Activated CD4-positive, CD25-positive, alpha-beta regulatory T cell treated with anti-CD3 and anti-CD28 coated beads, Interleukin-2, amount 50 U/mL, for 16 hours (primary cell): ENCODE data around the gene MRGPRX3.
"Not testable (repeated sequence)": the region's sequence is repeated elsewhere in the genome, so short reads cannot be mapped to it uniquely, and the experiment has no call there.

Source experiments
- DNase-seq: peaks from one replicate; pipeline ENCODE4 v3.0.0-alpha.2; 2020; ENCODE audit warnings: low read depth, low spot score

MRGPRX3 gene

DNA sequence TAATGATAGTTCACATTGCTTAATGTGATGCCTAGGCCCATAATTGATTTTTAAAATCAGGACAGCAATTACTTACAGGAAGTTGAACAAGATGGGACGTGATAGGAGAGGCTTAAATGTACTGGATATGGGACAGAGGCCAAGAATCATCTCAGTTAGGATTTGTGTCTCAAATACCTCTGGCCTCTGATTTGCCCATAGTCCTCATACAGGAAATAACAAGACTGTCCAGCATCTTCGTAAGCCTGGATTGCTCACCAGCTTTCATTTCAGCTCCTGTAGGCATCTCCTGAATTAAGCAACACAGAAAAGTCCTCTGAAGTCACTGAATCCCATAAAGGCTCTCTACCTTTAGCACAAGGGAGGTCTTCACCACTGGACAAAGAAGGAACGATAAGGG is at the start of gene MRGPRX3:
Gene MRGPRX3 (plus strand): TSS at position 231 of the 400 bp plus-strand sequence. CDS start 4,632 bp downstream, outside the sequence.
- no peak for DNase-seq

DNA sequence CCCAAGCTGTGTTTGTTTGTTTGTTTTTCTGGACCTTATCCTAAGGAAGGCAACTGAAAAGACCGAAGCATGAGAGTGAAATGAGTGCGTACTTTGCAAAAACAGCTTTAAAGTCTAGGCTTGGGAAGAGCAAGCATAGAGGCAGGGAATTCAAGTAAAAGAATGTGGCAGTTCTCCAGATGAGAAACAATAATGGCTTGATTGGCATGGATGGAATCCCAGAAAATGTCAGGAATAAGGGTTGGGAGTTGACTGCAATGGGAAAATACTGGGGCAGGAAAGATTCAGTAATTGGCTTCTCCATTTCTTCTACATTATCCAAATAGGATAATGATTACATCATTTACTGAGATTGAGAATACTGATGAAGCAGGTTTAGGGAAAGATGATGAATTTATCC is 44.0 kb upstream of the MRGPRX3 start:
- no peak for DNase-seq

DNA sequence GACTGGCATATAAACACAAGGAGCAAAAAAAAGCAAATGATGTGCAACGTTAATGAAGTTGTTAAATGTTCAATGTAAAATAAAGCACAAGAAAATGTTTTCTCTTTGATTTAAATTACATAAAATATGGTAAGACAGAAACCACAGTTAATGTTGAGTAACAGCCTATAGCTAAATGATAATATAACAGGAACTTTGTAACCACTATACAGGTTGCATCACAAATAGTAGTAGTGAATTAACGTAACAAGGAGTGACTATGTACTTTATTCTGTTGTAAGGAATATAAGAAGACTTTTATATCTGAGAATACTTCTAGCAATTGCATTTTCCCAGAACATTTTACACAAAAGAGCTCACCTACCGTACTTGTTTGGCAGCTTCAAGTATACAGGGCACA is 43.4 kb upstream of the MRGPRX3 start:
- DNase-seq, result no peak

DNA sequence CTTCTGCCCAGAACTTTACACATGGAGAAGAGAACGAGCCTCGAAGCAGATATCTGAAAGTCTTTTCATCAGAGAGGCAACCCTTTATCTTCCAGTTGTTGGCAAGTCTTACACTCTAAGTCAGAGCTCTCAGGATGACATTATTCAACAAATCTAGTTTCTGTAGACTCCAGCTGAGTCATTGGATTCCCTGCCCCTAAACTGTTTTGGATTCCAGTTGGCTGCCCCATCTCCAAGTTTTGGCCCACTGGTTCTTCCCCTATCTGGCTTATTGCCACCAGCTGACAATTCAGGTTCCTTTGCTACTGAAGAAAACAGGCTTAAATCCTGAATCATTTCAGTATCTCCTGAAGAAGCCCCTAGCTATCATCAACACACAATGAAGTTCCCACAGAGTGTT is 40.6 kb upstream of the MRGPRX3 start:
- no peak for DNase-seq

DNA sequence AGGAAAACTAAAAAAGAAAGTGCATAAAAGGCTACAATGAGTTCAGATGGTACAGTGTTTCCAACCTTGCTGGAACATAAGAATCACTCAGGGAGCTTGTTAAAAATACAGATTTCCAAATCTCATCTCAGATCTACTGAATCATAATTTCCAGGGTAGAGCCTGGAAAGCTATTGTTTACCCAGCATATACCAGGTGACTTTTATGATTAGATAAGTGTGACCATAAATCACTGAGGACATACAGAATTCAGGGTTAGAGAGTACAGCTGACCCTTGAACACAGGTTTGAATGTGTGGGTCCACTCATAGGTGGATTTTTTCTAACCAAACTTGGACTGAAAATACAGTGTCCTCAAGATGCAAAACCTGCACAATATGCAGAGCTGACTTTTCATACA is 38.4 kb upstream of the MRGPRX3 start:
- no peak for DNase-seq

DNA sequence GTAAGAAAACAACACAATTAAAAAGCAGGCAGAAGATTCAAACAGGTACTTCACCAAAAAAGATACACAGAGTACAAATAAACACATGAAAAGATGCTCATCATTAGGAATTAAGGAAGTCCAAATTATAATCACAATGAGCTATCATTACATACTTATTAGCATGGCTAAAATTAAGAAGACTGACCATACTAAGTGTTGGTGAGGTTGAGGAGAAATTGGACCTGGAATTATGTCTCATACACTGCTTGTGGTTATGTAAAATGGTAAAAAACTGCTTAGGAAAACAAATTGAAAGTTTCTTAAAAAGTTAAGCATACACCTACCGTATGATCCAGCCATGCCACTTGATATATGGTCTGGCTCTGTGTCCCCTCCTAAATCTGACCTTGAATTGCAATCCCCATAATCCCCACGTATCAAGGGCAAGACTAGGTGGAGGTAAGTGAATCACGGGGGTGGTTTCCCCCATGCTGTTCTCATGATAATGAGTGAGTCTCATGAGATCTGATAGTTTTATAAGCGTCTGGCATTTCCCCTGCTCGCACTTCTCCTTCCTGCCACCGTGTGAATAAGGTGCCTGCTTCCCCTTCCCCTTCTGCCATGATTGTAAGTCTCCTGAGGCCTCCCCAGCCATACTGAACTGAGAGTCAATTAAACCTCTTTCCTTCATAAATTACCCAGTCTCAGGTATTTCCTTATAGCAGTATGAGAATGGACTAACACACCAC is 31.3 kb upstream of the MRGPRX3 start:
- DNase-seq, result no peak

DNA sequence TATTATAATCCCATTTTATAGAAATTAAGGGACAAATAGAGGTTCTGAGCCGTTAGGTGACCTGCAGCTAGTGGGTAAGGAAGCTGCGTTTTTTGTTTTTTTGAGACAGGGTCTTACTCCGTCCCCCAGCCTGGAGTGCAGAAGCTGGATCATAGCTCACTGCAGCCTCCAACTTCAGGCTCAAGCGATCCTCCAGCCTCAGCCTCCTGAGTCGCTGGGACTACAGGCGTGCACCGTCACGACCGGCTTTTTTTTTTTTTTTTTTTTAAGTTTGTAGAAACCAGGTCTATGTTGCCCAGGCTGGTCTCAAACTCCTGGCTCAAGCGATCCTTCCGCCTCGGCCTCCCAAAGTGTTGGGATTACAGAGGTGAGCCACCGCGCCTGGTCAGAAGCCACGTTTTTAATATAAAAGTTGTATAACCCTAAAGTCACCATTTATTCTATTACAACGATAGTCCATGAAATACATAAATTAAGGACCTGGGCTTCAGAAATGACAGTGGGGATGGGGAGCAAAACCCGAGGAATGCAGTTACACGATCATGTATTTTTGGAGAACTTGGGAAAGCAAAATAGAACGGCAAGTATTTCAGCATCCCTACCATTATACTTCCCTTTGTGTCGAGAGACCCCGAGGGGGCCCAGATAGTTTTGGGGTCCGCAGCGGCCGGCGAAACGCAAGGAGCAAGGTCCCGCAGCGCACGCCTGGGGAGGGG is 27.1 kb upstream of the MRGPRX3 start:
- no peak for DNase-seq

DNA sequence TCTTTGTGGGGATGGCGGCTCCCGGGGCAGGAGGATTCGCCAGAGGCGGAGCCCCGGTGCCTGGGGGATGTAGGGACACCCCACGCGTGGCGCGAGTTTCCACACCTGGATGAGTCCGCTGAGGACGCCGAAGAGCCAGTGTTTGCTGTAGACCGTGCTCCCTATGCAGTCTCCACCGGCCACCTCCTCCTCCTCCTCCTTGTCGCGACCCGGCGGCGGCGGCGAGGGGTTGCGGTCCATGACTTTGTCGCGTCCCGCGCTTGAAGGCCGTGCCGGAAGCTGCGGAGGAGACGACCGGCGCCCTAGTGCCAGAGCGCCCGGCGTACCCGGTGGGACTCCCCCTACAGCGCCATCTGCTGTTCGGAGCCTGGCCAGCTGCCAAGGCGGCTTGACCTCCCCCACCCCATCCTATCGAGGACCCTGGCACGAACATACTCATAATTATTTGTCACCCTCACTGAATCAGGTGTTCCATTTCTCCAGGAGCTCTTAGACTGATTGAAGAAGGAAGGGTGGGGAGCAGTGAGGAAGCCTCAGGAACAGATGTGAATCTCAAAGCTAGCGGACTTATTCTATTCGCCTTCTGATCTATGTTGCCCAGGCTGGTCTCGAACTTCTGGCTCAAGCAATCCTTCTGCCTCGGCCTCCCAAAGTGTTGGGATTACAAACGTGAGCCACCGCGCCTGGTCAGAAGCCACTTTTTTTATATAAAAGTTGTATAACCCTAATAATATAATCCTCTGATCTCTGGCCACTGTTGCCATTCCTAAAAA is 26.4 kb upstream of the MRGPRX3 start, which contains the start of gene SAAL1:
Gene SAAL1 (minus strand): TSS at position 281 of the 773 bp plus-strand sequence. CDS start 41 bp downstream, at position 240.
- peak; percentile 82 for DNase-seq

DNA sequence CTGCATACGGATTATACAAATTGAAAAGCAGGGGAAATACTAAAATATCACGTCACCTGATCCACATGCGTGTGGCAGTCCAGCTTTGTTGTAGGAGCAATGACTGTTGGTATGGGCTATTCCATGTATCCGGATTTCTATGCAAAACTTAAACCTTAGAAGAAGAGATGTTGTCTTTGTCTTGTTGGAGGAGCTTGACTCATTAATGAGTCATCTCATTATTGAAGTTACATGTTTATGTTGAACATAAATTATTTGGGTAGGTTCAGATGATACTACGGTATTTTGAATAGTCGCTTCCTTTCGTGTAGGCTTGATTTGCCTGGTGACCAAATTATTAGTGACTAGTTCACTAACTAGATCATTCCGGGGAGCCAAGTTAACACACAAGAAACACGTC is 25.7 kb upstream of the MRGPRX3 start:
- DNase-seq, result no peak

DNA sequence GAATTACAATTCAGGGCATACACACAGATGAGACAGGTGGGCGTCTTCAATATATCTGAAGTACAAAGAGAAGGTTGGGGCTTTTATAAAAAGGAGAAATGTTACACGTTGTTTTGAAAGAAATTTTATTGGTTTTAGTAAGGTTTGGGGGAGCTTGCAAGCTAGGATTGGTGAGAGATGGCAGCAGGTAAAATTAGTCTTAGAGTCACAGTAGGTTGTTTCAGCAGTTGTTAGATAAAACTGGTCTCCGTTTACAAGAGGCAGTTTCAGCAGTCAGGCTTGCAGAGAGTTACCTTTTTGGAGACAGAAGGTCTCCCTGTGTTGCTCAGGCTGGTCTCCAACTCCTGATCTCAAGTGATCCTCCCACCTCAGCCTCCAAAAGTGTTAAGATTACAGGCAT is 24.1 kb upstream of the MRGPRX3 start:
- DNase-seq, result no peak

DNA sequence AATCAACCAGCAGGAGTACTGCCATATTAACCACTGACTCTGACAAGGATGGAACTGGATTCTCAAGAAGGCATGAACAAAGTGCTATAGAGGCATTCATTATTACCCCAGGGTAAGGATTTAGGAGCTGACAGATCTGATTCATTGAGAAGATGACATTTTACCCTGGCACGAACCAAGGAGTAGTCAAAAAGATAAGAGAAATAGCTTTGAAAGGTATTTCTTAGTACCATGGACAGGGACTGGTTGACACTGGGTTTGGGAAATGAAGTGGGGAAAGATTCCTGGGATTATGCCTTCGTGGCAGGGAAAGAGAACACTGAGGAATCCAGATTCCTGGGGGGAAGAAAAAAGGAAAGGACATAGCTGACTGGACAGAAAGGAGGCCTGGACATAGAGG is 21.4 kb upstream of the MRGPRX3 start:
- no peak for DNase-seq

DNA sequence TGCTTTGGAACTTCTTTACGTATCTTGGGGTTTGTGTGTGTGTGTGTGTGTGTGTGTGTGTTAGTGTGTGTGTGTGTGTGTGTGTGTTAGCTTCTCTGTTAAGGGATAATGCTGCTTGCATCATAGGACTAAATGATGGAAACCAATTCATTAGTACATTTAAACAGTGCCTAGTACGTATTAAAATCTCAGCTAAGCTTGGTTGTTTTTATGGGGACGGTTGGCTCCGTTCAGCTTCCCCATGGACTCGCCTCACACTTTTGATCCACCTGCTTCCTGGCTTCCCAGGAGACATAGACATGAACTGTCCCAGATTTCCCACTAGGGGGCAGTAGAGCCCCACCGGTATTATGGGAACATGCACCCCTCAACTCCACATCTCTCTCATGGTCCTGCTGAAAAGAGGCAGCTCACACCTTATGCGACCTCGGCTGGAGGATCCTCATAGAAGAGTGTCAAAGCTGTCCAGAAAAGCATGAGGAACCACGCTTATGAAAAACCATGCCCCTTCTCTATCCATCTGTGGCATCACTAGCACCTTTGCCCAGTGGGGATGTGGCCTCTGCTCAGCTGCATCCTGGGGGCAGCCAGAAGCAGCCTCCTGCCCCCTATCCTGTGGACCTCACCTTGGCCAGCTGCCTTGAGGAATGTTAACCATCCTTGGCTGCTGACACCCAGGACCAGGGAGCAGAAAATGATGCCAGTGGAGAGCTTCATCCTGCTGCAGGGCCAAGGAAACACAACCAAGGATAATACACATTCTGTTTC is 16.8 kb upstream of the MRGPRX3 start:
- peak; percentile 44 for DNase-seq

DNA sequence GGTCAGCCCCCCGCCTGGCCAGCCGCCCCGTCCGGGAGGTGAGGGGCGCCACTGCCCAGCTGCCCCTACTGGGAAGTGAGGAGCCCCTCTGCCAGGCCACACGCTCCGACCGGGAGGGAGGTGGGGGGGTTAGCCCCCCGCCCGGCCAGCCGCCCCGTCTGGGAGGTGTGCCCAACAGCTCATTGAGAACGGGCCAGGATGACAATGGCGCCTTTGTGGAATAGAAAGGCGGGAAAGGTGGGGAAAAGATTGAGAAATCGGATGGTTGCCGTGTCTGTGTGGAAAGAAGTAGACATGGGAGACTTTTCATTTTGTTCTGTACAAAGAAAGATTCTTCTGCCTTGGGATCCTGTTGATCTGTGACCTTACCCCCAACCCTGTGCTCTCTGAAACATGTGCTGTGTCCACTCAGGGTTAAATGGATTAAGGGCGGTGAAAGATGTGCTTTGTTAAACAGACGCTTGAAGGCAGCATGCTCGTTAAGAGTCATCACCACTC is 11.0 kb upstream of the MRGPRX3 start:
- not testable (repeated sequence) for DNase-seq

DNA sequence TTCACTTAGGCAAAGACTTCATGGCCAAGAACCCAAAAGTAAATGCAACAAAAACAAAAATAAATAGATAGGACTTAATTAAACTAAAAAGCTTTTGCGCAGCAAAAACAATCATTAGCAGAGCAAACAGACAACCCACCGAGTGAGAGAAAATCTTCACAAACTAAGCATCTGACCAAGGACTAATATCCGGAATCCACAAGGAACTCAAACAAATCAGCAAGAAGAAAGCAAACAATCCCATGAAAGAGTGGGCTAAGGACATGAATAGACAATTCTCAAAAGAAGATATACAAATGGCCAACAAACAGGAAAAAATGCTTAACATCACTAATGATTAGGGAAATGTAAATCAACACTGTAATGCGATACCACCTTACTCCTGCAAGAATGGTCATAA is 1.3 kb upstream of the MRGPRX3 start:
- not testable (repeated sequence) for DNase-seq

DNA sequence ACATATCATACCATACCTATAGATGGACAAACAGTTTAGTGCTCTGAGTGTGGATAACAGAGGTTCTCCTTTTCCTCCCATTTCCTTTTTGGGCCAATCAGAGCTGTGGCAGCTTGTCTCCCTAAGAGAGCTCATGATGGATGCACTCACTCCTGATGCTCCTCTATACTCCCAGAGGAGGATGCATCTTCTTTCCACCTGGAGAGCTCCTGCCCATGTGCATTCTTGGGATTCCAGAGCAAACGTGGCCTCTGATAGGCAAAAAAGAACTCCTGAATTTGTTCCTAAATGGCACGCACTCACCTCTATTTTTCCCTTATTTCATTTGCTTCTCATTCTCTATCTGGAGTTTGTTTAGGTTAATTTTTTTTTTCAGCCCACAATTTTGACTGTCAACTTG is 2.9 kb downstream of the MRGPRX3 start:
- DNase-seq, result no peak

DNA sequence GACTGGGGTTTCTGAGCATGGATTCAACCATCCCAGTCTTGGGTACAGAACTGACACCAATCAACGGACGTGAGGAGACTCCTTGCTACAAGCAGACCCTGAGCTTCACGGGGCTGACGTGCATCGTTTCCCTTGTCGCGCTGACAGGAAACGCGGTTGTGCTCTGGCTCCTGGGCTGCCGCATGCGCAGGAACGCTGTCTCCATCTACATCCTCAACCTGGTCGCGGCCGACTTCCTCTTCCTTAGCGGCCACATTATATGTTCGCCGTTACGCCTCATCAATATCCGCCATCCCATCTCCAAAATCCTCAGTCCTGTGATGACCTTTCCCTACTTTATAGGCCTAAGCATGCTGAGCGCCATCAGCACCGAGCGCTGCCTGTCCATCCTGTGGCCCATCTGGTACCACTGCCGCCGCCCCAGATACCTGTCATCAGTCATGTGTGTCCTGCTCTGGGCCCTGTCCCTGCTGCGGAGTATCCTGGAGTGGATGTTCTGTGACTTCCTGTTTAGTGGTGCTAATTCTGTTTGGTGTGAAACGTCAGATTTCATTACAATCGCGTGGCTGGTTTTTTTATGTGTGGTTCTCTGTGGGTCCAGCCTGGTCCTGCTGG is 4.9 kb downstream of the MRGPRX3 start:
- no peak for DNase-seq

DNA sequence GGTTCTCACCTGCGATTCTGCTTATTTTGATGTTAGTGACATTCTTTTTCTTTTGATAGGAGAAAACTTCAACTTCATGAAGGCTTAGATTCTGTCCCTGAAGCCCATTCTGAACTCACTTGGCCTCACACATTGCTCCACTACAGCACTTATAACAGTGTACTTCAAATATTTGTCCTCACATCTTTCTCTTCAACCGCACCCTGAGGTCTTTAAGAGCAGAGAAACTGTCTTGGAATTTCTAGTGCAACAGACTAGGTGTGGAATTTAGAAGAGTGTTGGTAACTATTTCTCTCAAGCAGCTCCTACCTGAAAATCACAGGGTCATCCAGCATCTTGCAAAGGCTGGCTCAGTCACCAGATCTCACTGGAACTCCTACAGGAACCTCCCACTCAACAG is 7.8 kb downstream of the MRGPRX3 start:
- DNase-seq, result no peak

DNA sequence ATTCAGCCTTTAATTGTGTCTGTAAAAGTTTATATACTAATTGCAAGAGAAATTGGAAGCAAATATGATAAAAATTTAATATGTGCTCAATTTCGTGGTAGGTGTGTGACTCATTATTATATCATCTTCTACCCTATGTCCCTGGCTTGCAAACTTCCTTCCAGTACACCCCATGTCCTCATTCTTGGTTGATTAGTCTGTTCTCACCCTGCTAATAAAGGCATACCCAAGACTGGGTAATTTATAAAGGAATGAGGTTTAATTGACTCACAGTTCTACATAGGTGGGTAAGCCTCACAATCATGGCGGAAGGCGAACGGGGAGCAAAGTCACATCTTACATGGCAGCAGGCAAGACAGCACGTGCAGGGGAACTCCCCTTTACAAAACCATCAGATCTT is 11.9 kb downstream of the MRGPRX3 start:
- no peak for DNase-seq

DNA sequence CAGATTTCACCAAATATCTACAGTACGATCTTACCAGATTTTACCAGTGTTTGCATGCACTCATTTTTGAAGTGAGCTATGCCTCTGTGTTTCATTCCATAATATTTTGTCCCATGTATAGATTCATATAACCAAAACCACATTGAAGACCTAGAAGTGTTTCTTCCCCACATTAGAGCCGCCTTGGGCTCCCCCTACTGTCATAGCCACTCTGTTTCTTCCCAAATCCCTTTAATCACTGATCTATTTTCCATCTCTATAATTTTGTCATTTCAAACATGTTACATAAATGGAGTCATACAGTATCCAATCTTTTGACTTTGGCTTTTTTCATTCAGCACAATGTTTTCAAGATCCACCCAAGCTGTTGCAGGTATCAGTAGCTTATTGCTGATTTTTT is 12.7 kb downstream of the MRGPRX3 start:
- no peak for DNase-seq

DNA sequence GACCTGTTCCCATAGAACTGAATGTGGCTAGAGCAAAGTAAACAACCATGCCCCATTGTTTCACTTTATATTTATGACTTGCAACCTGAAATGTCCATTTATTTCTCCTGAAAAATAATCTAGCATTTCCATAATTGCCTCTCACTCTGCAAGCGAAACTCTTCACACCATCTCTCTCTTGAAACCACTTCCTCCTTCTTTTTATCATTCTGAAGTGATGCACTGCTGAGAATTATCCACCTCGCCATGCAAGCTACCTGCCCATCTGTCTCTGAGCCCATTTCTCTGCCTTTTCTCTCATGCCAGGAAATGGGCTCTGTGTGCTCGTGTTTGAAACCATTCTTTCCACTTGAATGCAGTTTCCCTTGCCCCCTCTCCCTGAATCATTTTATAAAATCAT is 13.5 kb downstream of the MRGPRX3 start:
- DNase-seq, result no peak

DNA sequence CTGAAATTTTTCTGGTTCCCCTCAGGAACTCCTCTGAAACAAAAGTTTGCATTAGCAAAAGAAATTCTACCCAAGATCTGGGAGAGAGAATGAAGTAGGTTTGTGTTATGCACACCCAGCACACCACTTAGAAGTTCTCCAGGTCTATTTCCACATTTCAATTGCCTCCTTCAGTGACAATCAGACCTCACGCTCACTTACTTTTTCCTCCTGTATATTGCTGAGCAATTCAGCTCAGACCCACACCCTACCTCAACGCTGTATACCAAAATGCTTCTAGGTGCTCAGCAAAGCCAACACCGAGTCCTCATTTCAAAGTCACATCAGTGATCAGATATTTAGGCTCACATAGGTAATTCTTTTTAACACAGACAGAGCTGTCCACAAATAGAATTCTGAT is 19.2 kb downstream of the MRGPRX3 start:
- no peak for DNase-seq
